ENCODE data around the gene TLN1.

GRCh38 chr9:35743452-35743851 is 11.5 kb upstream of the TLN1 start:
- TF ChIP-seq REST (IDR thresholded peaks at IDR 0.05; ENCODE audit: insufficient replicate concordance, low read depth) (no peak), CTCF (IDR thresholded peaks at IDR 0.05; ENCODE audit: insufficient read depth, low read length) (no peak)
